ENCODE results near the gene PARD6A.

DNA sequence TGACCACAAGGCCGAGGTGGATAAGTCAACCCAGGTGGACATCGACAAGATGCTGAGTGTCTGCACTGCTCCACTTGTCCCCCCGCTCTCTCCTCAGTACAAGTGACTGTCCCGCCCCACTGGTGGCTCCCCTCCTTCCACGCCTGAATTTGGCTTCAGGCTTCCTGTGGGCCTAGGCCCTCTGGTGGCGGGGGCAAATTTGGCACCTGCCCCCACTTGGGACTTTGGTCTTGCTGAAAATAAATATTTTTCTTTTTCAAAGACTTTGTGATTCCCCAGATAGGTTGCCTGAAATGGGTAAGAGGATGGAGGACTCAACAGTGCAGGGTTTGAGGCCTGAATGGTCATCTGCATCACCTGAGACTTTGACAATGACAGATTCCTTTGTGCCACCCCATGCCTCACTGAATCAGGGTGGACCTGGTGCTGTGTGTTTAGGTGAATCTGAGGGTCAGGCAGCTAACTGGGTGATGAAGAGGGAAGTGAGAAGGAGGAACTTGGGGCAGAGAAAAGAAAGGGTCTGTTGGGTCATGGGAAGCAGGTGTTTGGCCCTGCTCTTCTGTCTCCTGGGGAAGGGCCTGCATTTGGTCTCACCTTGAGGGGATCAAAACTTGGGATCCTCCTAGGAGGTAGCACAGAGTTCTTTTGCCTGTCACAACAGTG lies 7.9 kb downstream of the PARD6A start:
- TF ChIP-seq, protein P1, sequence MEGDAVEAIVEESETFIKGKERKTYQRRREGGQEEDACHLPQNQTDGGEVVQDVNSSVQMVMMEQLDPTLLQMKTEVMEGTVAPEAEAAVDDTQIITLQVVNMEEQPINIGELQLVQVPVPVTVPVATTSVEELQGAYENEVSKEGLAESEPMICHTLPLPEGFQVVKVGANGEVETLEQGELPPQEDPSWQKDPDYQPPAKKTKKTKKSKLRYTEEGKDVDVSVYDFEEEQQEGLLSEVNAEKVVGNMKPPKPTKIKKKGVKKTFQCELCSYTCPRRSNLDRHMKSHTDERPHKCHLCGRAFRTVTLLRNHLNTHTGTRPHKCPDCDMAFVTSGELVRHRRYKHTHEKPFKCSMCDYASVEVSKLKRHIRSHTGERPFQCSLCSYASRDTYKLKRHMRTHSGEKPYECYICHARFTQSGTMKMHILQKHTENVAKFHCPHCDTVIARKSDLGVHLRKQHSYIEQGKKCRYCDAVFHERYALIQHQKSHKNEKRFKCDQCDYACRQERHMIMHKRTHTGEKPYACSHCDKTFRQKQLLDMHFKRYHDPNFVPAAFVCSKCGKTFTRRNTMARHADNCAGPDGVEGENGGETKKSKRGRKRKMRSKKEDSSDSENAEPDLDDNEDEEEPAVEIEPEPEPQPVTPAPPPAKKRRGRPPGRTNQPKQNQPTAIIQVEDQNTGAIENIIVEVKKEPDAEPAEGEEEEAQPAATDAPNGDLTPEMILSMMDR (IDR thresholded peaks at IDR 0.05): no peak
- TF ChIP-seq EP300 (IDR thresholded peaks at IDR 0.05) (no peak), POLR2A (IDR thresholded peaks at IDR 0.05) (no peak)
